ENCODE results near the gene ADORA3.

DNA sequence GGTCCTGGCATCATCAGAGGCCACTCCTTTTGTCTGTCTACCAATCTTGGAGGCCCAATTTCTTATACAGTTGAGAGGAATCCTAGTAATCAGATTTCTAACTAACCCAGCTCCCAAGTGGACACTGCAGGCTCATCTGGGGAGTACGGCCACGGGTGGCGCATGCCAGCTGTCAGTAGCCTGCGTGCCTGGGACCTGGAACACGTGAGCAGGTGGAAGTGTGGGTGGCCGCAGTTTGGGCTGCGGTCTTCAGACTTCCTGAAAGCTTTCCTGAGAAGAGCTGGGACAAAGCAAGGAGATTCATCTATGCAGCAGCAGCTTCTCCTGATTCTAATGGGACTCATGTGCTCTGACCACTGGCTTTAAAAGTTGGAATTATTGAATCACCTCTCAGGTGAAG, 12.4 kb downstream of the ADORA3 start:
- TF ChIP-seq, protein P1, sequence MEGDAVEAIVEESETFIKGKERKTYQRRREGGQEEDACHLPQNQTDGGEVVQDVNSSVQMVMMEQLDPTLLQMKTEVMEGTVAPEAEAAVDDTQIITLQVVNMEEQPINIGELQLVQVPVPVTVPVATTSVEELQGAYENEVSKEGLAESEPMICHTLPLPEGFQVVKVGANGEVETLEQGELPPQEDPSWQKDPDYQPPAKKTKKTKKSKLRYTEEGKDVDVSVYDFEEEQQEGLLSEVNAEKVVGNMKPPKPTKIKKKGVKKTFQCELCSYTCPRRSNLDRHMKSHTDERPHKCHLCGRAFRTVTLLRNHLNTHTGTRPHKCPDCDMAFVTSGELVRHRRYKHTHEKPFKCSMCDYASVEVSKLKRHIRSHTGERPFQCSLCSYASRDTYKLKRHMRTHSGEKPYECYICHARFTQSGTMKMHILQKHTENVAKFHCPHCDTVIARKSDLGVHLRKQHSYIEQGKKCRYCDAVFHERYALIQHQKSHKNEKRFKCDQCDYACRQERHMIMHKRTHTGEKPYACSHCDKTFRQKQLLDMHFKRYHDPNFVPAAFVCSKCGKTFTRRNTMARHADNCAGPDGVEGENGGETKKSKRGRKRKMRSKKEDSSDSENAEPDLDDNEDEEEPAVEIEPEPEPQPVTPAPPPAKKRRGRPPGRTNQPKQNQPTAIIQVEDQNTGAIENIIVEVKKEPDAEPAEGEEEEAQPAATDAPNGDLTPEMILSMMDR (IDR thresholded peaks at IDR 0.05; ENCODE audit: insufficient read depth, low read length): no peak
- peak; percentile 78 for TF ChIP-seq POLR2AphosphoS5 (IDR thresholded peaks at IDR 0.05; ENCODE audit: low read depth)

Data from HL-60 (cell line).